ENCODE data around the gene C19orf25.
"Not testable (repeated sequence)": the region's sequence is repeated elsewhere in the genome, so short reads cannot be mapped to it uniquely, and the experiment has no call there.

DNA sequence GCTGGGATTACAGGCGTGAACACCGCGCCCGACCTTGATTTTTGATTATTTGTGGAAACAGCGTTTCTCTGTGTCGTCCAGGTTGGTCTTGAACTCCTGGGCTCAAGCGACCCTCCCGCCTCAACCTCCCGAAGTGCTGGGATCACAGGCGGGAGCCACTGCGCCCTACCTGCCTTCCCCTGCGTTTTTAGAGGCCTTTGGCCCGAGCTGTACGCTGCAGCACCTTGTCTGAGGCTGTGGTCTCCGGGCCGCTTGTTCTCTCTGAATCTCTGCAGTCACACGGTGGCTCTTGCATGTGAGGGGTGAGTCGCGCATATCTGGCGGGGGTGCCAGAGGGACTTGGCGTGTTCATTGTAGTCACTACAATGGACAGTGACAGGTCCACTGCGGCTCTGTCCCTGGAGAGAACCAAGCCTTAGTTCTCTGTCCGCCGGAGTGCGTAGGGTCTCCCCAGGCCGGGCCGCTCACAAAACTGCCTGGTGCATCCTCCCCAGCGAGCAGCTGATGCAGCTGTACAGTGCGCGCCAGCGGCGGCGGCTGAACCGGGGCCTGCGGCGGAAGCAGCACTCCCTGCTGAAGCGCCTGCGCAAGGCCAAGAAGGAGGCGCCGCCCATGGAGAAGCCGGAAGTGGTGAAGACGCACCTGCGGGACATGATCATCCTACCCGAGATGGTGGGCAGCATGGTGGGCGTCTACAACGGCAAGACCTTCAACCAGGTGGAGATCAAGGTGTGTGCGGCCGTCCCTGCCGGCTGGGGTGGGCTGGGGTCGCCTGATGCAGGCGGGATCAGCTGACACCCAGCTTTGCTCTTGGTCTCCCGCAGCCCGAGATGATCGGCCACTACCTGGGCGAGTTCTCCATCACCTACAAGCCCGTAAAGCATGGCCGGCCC is 39.2 kb downstream of the C19orf25 start:
- not testable (repeated sequence) for TF ChIP-seq MYNN (IDR thresholded peaks at IDR 0.05); MYNN (CRISPR knock-in tag; IDR thresholded peaks at IDR 0.05); EHMT2 (IDR thresholded peaks at IDR 0.05); MYC (CRISPR knock-in tag; IDR thresholded peaks at IDR 0.05; ENCODE audit: borderline replicate concordance, low read depth); ZNF3 (CRISPR knock-in tag; IDR thresholded peaks at IDR 0.05); CHD1 (IDR thresholded peaks at IDR 0.05; ENCODE audit: low read length); IRF9 (tag; IDR thresholded peaks at IDR 0.05); ARID3B (CRISPR knock-in tag; IDR thresholded peaks at IDR 0.05; ENCODE audit: borderline replicate concordance); ZC3H8 (IDR thresholded peaks at IDR 0.05)
- 0 out of 2 replicates have a peak, but pooled peaks have one; percentile 7 for TF ChIP-seq MYC (IDR thresholded peaks at IDR 0.05; ENCODE audit: low read depth, low read length)
- TF ChIP-seq, protein P1, sequence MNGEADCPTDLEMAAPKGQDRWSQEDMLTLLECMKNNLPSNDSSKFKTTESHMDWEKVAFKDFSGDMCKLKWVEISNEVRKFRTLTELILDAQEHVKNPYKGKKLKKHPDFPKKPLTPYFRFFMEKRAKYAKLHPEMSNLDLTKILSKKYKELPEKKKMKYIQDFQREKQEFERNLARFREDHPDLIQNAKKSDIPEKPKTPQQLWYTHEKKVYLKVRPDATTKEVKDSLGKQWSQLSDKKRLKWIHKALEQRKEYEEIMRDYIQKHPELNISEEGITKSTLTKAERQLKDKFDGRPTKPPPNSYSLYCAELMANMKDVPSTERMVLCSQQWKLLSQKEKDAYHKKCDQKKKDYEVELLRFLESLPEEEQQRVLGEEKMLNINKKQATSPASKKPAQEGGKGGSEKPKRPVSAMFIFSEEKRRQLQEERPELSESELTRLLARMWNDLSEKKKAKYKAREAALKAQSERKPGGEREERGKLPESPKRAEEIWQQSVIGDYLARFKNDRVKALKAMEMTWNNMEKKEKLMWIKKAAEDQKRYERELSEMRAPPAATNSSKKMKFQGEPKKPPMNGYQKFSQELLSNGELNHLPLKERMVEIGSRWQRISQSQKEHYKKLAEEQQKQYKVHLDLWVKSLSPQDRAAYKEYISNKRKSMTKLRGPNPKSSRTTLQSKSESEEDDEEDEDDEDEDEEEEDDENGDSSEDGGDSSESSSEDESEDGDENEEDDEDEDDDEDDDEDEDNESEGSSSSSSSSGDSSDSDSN (IDR thresholded peaks at IDR 0.05; ENCODE audit: borderline replicate concordance in 1 of 2, low read depth in 2 of 2, low read length in 2 of 2): not testable (repeated sequence)
- TF ChIP-seq, protein P2, sequence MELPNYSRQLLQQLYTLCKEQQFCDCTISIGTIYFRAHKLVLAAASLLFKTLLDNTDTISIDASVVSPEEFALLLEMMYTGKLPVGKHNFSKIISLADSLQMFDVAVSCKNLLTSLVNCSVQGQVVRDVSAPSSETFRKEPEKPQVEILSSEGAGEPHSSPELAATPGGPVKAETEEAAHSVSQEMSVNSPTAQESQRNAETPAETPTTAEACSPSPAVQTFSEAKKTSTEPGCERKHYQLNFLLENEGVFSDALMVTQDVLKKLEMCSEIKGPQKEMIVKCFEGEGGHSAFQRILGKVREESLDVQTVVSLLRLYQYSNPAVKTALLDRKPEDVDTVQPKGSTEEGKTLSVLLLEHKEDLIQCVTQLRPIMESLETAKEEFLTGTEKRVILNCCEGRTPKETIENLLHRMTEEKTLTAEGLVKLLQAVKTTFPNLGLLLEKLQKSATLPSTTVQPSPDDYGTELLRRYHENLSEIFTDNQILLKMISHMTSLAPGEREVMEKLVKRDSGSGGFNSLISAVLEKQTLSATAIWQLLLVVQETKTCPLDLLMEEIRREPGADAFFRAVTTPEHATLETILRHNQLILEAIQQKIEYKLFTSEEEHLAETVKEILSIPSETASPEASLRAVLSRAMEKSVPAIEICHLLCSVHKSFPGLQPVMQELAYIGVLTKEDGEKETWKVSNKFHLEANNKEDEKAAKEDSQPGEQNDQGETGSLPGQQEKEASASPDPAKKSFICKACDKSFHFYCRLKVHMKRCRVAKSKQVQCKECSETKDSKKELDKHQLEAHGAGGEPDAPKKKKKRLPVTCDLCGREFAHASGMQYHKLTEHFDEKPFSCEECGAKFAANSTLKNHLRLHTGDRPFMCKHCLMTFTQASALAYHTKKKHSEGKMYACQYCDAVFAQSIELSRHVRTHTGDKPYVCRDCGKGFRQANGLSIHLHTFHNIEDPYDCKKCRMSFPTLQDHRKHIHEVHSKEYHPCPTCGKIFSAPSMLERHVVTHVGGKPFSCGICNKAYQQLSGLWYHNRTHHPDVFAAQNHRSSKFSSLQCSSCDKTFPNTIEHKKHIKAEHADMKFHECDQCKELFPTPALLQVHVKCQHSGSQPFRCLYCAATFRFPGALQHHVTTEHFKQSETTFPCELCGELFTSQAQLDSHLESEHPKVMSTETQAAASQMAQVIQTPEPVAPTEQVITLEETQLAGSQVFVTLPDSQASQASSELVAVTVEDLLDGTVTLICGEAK (IDR thresholded peaks at IDR 0.05): not testable (repeated sequence)
- TF ChIP-seq, protein P2 (CRISPR knock-in tag; IDR thresholded peaks at IDR 0.05): not testable (repeated sequence)

All from K562 (cell line).